B cell (primary cell): ENCODE results near the gene ELAC1. TPM values are rescaled to one million over a fixed set of nuclear protein-coding genes. Genes with fewer than 3 reads are reported as not detected.
"Not testable (repeated sequence)": the region's sequence is repeated elsewhere in the genome, so short reads cannot be mapped to it uniquely, and the experiment has no call there.

Experiments
- ATAC-seq: fragments of 200-7000 bp; cut with Tn5 transposase; one replicate; pipeline ENCODE4 v1.10.0; 2021; ENCODE audit warnings: low read depth, mild to moderate bottlenecking, moderate number of reproducible peaks, moderate library complexity
- CTCF ChIA-PET: fragments of 350-600 bp; sonication (Branson Sonifier 250); formaldehyde crosslinking; loops from one replicate; lab custom pipeline; 2021; ENCODE audit warnings: antibody characterized with exemption, inconsistent platforms; lab: Charles Lee
- POLR2A ChIA-PET: fragments of 350-600 bp; sonication (Branson Sonifier 250); formaldehyde crosslinking; loops from one replicate; lab custom pipeline; 2021; ENCODE audit warnings: antibody characterized with exemption; lab: Charles Lee
- DNase-seq: peaks from one replicate; pipeline ENCODE4 v3.0.0; 2013
- H2AFZ ChIP-seq: 2 replicates; pipeline ENCODE4 v1.6.1; 2012; ENCODE audit warnings: mild to moderate bottlenecking, low read depth, low read length; ENCODE audit not compliant: insufficient read depth, poor library complexity, severe bottlenecking
- H3K27ac ChIP-seq, 2 donors: 1 replicate in 1 of 2; 2 replicates in 1 of 2; pipeline ENCODE4 v1.5.1; 2012 to 2013; ENCODE audit warnings: low read length in 2 of 2, mild to moderate bottlenecking in 2 of 2, moderate library complexity in 1 of 2
- H3K27me3 ChIP-seq, 4 experiments: fragments of 200-600 bp in 1 of 4; sonication (generic) in 1 of 4; replicated peaks in 1 of 4; 1 replicate in 2 of 4; 2 replicates in 2 of 4; pipeline versions ENCODE4 v1.6.1 to v1.7.0; 2013 to 2016; ENCODE audit warnings: low read length in 3 of 4, mild to moderate bottlenecking in 2 of 4, mixed read lengths in 1 of 4, moderate library complexity in 1 of 4; ENCODE audit not compliant: insufficient read depth in 4 of 4, control insufficient read depth in 3 of 4; ENCODE audit errors: control extremely low read depth in 1 of 4
- H3K36me3 ChIP-seq, 2 experiments: replicated peaks in 1 of 2; 1 replicate in 1 of 2; 2 replicates in 1 of 2; pipeline versions ENCODE4 v1.6.1 to v1.7.1; 2013; ENCODE audit warnings: low read length in 1 of 2; ENCODE audit not compliant: insufficient read depth in 2 of 2, control insufficient read depth in 1 of 2; ENCODE audit errors: control extremely low read depth in 1 of 2, extremely low read depth in 1 of 2
- H3K4me1 ChIP-seq, 2 donors: fragments of 200-600 bp in 1 of 2; sonication (generic) in 1 of 2; 1 replicate in 1 of 2; 2 replicates in 1 of 2; pipeline versions ENCODE4 v1.5.1 to v1.6.1; 2013 to 2017; ENCODE audit warnings: low read length in 2 of 2; ENCODE audit not compliant: control insufficient read depth in 2 of 2, insufficient read depth in 2 of 2
- H3K4me2 ChIP-seq: replicated peaks from 2 replicates; pipeline ENCODE3; 2012; ENCODE audit warnings: mild to moderate bottlenecking, low read depth, low read length; ENCODE audit not compliant: poor library complexity, severe bottlenecking
- H3K4me3 ChIP-seq, 5 experiments: fragments of 200-600 bp in 1 of 5; sonication (generic) in 1 of 5; 1 replicate in 3 of 5; 2 replicates in 2 of 5; pipeline versions ENCODE4 v1.5.1 to v1.7.0; 2011 to 2016; ENCODE audit warnings: low read length in 4 of 5, mild to moderate bottlenecking in 4 of 5, low read depth in 2 of 5, control low read depth in 1 of 5, moderate library complexity in 1 of 5; ENCODE audit not compliant: insufficient read depth in 1 of 5; ENCODE audit errors: control extremely low read depth in 1 of 5, extremely low read depth in 1 of 5
- H3K79me2 ChIP-seq: fragments of 200-600 bp; sonication (generic); one replicate; pipeline ENCODE4 v1.6.0; 2016; ENCODE audit warnings: low read length; ENCODE audit not compliant: control insufficient read depth, insufficient read depth
- H3K9ac ChIP-seq: fragments of 200-600 bp; sonication (generic); 2 replicates; pipeline ENCODE4 v1.6.1; 2017; ENCODE audit warnings: mild to moderate bottlenecking, low read length, moderate library complexity
- H3K9me3 ChIP-seq, 3 donors: one replicate each; pipeline versions ENCODE4 v1.6.1 to v1.7.1; 2013; ENCODE audit warnings: low read length in 2 of 3; ENCODE audit not compliant: control insufficient read depth in 2 of 3, insufficient read depth in 1 of 3; ENCODE audit errors: control extremely low read depth in 1 of 3
- H4K20me1 ChIP-seq: 2 replicates; pipeline ENCODE4 v1.6.0; 2012; ENCODE audit warnings: mild to moderate bottlenecking, low read length; ENCODE audit not compliant: insufficient read depth, control insufficient read depth, poor library complexity, severe bottlenecking
- H3K27ac Mint-ChIP-seq: one replicate; pipeline ENCODE4 v1.8.0; 2021; ENCODE audit warnings: mixed read lengths
- H3K27me3 Mint-ChIP-seq: one replicate; pipeline ENCODE4 v1.8.0; 2021; ENCODE audit warnings: mixed read lengths
- H3K4me1 Mint-ChIP-seq: one replicate; pipeline ENCODE4 v1.8.0; 2021; ENCODE audit warnings: mixed read lengths
- H3K4me3 Mint-ChIP-seq: one replicate; pipeline ENCODE4 v1.8.0; 2021; ENCODE audit warnings: mixed read lengths
- H3K9me3 Mint-ChIP-seq: one replicate; pipeline ENCODE4 v1.8.0; 2022; ENCODE audit warnings: mixed read lengths; ENCODE audit not compliant: insufficient read depth
- CTCF ChIP-seq: fragments of 200-600 bp; IDR thresholded peaks from one replicate; pipeline ENCODE4 v1.8.0; 2022; ENCODE audit warnings: antibody characterized with exemption, mild to moderate bottlenecking
- WGBS: methylation state at CpG from one replicate; pipeline ENCODE4 v1.1.5; 2013; ENCODE audit warnings: missing lambda C conversion rate; ENCODE audit not compliant: insufficient coverage; 5-methylcytosine and 5-hydroxymethylcytosine counted together
- intact Hi-C: fragments of 100-400 bp; cut with micrococcal nuclease; formaldehyde crosslinking; loops from one replicate; pipeline ENCODE4 v1.10.0; 2022
- polyA plus RNA-seq: library from polyadenylated mRNA; depleted of rRNA; stranded (reverse); fragments of >200 nt; gene quantifications from 2 replicates; pipeline ENCODE4 v1.2.3, GENCODE V29; 2012
- total RNA-seq, 2 donors: library from RNA; stranded (reverse); fragments of 120-200 nt in 1 of 2; gene quantifications; 1 replicate in 1 of 2; 2 replicates in 1 of 2; pipeline versions ENCODE4 v1.2.3 to v1.2.4, GENCODE V29; 2013 to 2022

ELAC1 gene
- total and polyA plus RNA-seq, 2 donors (not counting 1 experiment from before 2014, with no cell fraction given): 3.8 to 9.9 TPM

GRCh38 chr18:50970006-50970405 is 2.2 kb downstream of the ELAC1 start:
- ChIA-PET POLR2A (interaction anchor here (1.5 kb wide), 1 partner anchor 60 kb away, joined by 3 read pairs; the partner anchor contains the start of gene SMAD4), CTCF (no interaction called here)
- H2AFZ ChIP-seq: no peak overlapping the region
- H3K27me3 Mint-ChIP-seq: no peaks in the 10 kb centered on the region
- DNase-seq: no peak
- no peak overlapping the region for H3K4me2 ChIP-seq
- no peak overlapping the region for H3K9ac ChIP-seq
- H3K9me3 ChIP-seq: no peaks in the 10 kb centered on the region
- H3K36me3 ChIP-seq: peaks cover 2 to 9% of the 10 kb centered on the region in 2 experiments
- no peak overlapping the region for H3K27ac Mint-ChIP-seq
- no CpG with 5 or more reads among the region's 2 CpGs for WGBS
- no peaks in the 10 kb centered on the region for H4K20me1 ChIP-seq
- no peak for TF ChIP-seq CTCF
- ATAC-seq: no peak
- peaks cover 9 to 14% of the 10 kb centered on the region in 2 donors for H3K4me1 ChIP-seq
- H3K4me3 Mint-ChIP-seq: no peak overlapping the region
- no peaks in the 10 kb centered on the region for H3K27me3 ChIP-seq
- no peak overlapping the region for H3K4me3 ChIP-seq
- peaks cover 20% of the 10 kb centered on the region for H3K4me1 Mint-ChIP-seq
- H3K27ac ChIP-seq: no peak overlapping the region
- intact Hi-C loops: no loop called here
- peaks cover 7% of the 10 kb centered on the region for H3K79me2 ChIP-seq
- H3K9me3 Mint-ChIP-seq: no peaks in the 10 kb centered on the region

DNA sequence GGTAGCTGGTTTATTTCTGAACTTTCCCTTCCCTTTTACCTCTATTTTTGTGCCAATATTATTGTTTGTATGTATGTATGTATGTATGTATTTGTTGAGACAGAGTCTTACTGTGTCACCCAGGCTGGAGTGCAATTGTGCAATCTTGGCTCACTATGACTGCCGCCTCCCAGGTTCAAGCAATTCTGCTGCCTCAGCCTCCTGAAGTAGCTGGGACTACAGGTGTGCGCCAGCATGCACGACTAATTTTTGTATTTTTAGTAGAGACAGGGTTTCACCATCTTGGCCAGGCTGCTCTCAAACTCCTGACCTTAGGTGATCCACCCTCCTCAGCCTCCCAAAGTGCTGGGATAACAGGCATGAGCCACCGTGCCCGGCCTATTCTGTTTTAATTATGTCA is 4.6 kb downstream of the ELAC1 start:
- H3K4me3 ChIP-seq, H3K4me3 Mint-ChIP-seq, CTCF ChIA-PET, H3K9ac ChIP-seq, H3K4me2 ChIP-seq, H3K27ac Mint-ChIP-seq, H3K9me3 Mint-ChIP-seq, H3K9me3 ChIP-seq, intact Hi-C loops, H3K27me3 ChIP-seq, H3K27ac ChIP-seq, H2AFZ ChIP-seq, H3K27me3 Mint-ChIP-seq, DNase-seq, H4K20me1 ChIP-seq, ATAC-seq: not testable (repeated sequence)
- Histone ChIP-seq H3K4me1 (peaks cover 5 to 12% of the 10 kb centered on the region in 2 donors), H3K36me3 (peaks cover 8 to 31% of the 10 kb centered on the region in 2 experiments), H3K79me2 (peaks cover 11% of the 10 kb centered on the region)
- WGBS: 100% methylated on average over 1 of the region's 5 CpGs
- peaks cover 19% of the 10 kb centered on the region for H3K4me1 Mint-ChIP-seq
- POLR2A ChIA-PET: interaction anchor here (0.5 kb wide), 2 partner anchors 24 to 65 kb away, joined by 3 to 6 read pairs; no protein-coding TSS in a partner anchor
